Naive thymus-derived CD8-positive, alpha-beta T cell (primary cell): ENCODE results near the gene CMIP. TPM values are rescaled to one million over a fixed set of nuclear protein-coding genes. Genes with fewer than 3 reads are reported as not detected.
"Not testable (repeated sequence)": the region's sequence is repeated elsewhere in the genome, so short reads cannot be mapped to it uniquely, and the experiment has no call there.

Experiments used
- ATAC-seq, 2 donors: fragments of 150-1000 bp; cut with Tn5 transposase in 1 of 2; sonication (Bioruptor Pico), chemical (Tn5 transposase) in 1 of 2; 1 replicate in 1 of 2; 2 replicates in 1 of 2; pipeline ENCODE4 v1.10.0; 2021; ENCODE audit warnings: mild to moderate bottlenecking in 2 of 2, moderate library complexity in 2 of 2
- POLR2A ChIA-PET: fragments of 350-600 bp; sonication (Branson Sonifier 250); formaldehyde crosslinking; loops from one replicate; lab custom pipeline; 2021; ENCODE audit warnings: antibody characterized with exemption; lab: Charles Lee
- DNase-seq, 10 donors: peaks; one replicate each; pipeline versions ENCODE4 v3.0.0 to v3.0.0-alpha.2; 2020 to 2022
- H3K27ac Mint-ChIP-seq, 10 donors: one replicate each; pipeline ENCODE4 v1.8.0; 2020 to 2022; ENCODE audit warnings: mild to moderate bottlenecking in 10 of 10, mixed read lengths in 10 of 10, moderate library complexity in 4 of 10, inconsistent platforms in 1 of 10
- H3K27me3 Mint-ChIP-seq, 5 donors: one replicate each; pipeline ENCODE4 v1.8.0; 2021 to 2022; ENCODE audit warnings: mixed read lengths in 5 of 5
- H3K36me3 Mint-ChIP-seq, 3 donors: one replicate each; pipeline ENCODE4 v1.8.0; 2020 to 2022; ENCODE audit warnings: mixed read lengths in 3 of 3, mild to moderate bottlenecking in 2 of 3, inconsistent platforms in 1 of 3
- H3K4me1 Mint-ChIP-seq, 4 donors: one replicate each; pipeline ENCODE4 v1.8.0; 2021 to 2022; ENCODE audit warnings: mixed read lengths in 4 of 4
- H3K4me3 Mint-ChIP-seq, 10 donors: one replicate each; pipeline ENCODE4 v1.8.0; 2020 to 2022; ENCODE audit warnings: mild to moderate bottlenecking in 10 of 10, mixed read lengths in 10 of 10, moderate library complexity in 6 of 10, inconsistent platforms in 1 of 10
- H3K9me3 Mint-ChIP-seq, 9 donors: one replicate each; pipeline ENCODE4 v1.8.0; 2020 to 2022; ENCODE audit warnings: mixed read lengths in 9 of 9, mild to moderate bottlenecking in 3 of 9, inconsistent platforms in 1 of 9, moderate library complexity in 1 of 9
- polyA plus RNA-seq, 3 donors: library from polyadenylated mRNA; unstranded; fragments of 300-500 nt; fragmentation: Illumina TruSeq; gene quantifications; one replicate each; pipeline ENCODE4 v1.2.3, GENCODE V29; 2021
- total RNA-seq, 8 experiments: library from RNA in 2 of 8; stranded (reverse) in 2 of 8; gene quantifications; one replicate each; pipeline ENCODE4 v1.2.3 and lab custom pipeline; 2021 to 2026

CMIP gene
- total RNA-seq (10 to 100 TPM; 38.8 to 41.5 TPM), polyA plus RNA-seq (1 to 10 TPM in 1 of 3 donors, under 1 TPM in 2; 0.31 to 1.3 (median 0.65) TPM), total RNA-seq (lab: John Stamatoyannopoulos, UW) (7.7 to 29.5 (median 26.3) reads per million in 6 experiments)

GRCh38 chr16:81444448-81445121 is at the start of gene CMIP:
CMIP (plus strand) TSS chr16:81444808.
- Mint-ChIP-seq H3K27me3 (no peaks in the 10 kb centered on the region), H3K27ac (peak within 1 kb of the TSS; percentile 86 to 97 (median 96)), H3K9me3 (no peaks in the 10 kb centered on the region), H3K4me3 (peak within 1 kb of the TSS; percentile 82 to 97 (median 92)), H3K4me1 (peaks cover 28 to 56% (median 51%) of the 10 kb centered on the region in 4 donors), H3K36me3 (no peaks in the 10 kb centered on the region)
- ATAC-seq (peak; percentile 68 to 71), DNase-seq (peak; percentile 58 to 89 (median 78))
- POLR2A ChIA-PET: interaction anchor here (1.0 to 3.8 kb wide), 2 partner anchors 12 to 25 kb away, joined by 7 to 24 read pairs; no protein-coding TSS in a partner anchor

- H3K27me3 Mint-ChIP-seq: no peaks in the 10 kb centered on the region
- DNase-seq (no peak), ATAC-seq (no peak)
- POLR2A ChIA-PET: no interaction called here
- no peak overlapping the region for H3K4me3 Mint-ChIP-seq
- H3K9me3 Mint-ChIP-seq: peaks cover 0 to 2% (median 0%) of the 10 kb centered on the region in 9 donors
- H3K36me3 Mint-ChIP-seq: peaks cover 0 to 12% (median 4%) of the 10 kb centered on the region in 3 donors
- no peak overlapping the region for H3K27ac Mint-ChIP-seq
- no peaks in the 10 kb centered on the region for H3K4me1 Mint-ChIP-seq
These were observed 49.5 kb upstream of the CMIP start for GRCh38 chr16:81394966-81395655.

GRCh38 chr16:81397058-81397878 is 47.3 kb upstream of the CMIP start:
- H3K4me1 Mint-ChIP-seq: no peaks in the 10 kb centered on the region
- no peak for DNase-seq
- peaks cover 0 to 2% (median 0%) of the 10 kb centered on the region in 9 donors for H3K9me3 Mint-ChIP-seq
- no peaks in the 10 kb centered on the region for H3K27me3 Mint-ChIP-seq
- no peak overlapping the region for H3K4me3 Mint-ChIP-seq
- no peak for ATAC-seq
- H3K36me3 Mint-ChIP-seq: peaks cover 0 to 4% (median 0%) of the 10 kb centered on the region in 3 donors
- no peak overlapping the region for H3K27ac Mint-ChIP-seq
- POLR2A ChIA-PET: no interaction called here

GRCh38 chr16:81397879-81398520 is 46.6 kb upstream of the CMIP start:
- no peak overlapping the region for H3K4me3 Mint-ChIP-seq
- peaks cover 0 to 2% (median 0%) of the 10 kb centered on the region in 9 donors for H3K9me3 Mint-ChIP-seq
- ATAC-seq: no peak
- H3K36me3 Mint-ChIP-seq: peaks cover 0 to 1% (median 0%) of the 10 kb centered on the region in 3 donors
- POLR2A ChIA-PET: no interaction called here
- no peaks in the 10 kb centered on the region for H3K27me3 Mint-ChIP-seq
- H3K27ac Mint-ChIP-seq: peak overlapping the region in 1 of 10 donors; percentile 43
- DNase-seq: no peak
- no peaks in the 10 kb centered on the region for H3K4me1 Mint-ChIP-seq

- H3K36me3 Mint-ChIP-seq: no peaks in the 10 kb centered on the region
- DNase-seq: no peak
- H3K4me1 Mint-ChIP-seq: peaks cover 0 to 3% (median 2%) of the 10 kb centered on the region in 4 donors
- no peak overlapping the region for H3K27ac Mint-ChIP-seq
- POLR2A ChIA-PET: interaction anchor here (0.7 kb wide), 1 partner anchor 335 kb away, joined by 3 read pairs; no protein-coding TSS in a partner anchor
- H3K27me3 Mint-ChIP-seq: no peaks in the 10 kb centered on the region
- ATAC-seq: no peak
- H3K9me3 Mint-ChIP-seq: peaks cover 0 to 2% (median 0%) of the 10 kb centered on the region in 9 donors
- no peak overlapping the region for H3K4me3 Mint-ChIP-seq
These were observed 44.7 kb upstream of the CMIP start for GRCh38 chr16:81399909-81400308.

GRCh38 chr16:81401035-81401950 is 43.3 kb upstream of the CMIP start:
- POLR2A ChIA-PET: no interaction called here
- ATAC-seq (no peak), DNase-seq (no peak)
- no peaks in the 10 kb centered on the region for H3K27me3 Mint-ChIP-seq
- no peak overlapping the region for H3K4me3 Mint-ChIP-seq
- peaks cover 0 to 3% (median 2%) of the 10 kb centered on the region in 4 donors for H3K4me1 Mint-ChIP-seq
- H3K9me3 Mint-ChIP-seq: peaks cover 0 to 2% (median 0%) of the 10 kb centered on the region in 9 donors
- H3K36me3 Mint-ChIP-seq: no peaks in the 10 kb centered on the region
- H3K27ac Mint-ChIP-seq: no peak overlapping the region

GRCh38 chr16:81403208-81403600 is 41.4 kb upstream of the CMIP start:
- POLR2A ChIA-PET: interaction anchor here (1.7 kb wide), 1 partner anchor 67 kb away, joined by 6 read pairs; no protein-coding TSS in a partner anchor
- H3K27ac Mint-ChIP-seq: peak overlapping the region in 2 of 10 donors; percentile 43 to 75
- no peak for ATAC-seq

GRCh38 chr16:81403601-81404391 is 40.8 kb upstream of the CMIP start:
- peak overlapping the region in 6 of 10 donors; percentile 10 to 38 (median 22) for H3K4me3 Mint-ChIP-seq

More at GRCh38 chr16:81403208-81403600, 41.4 kb upstream of the CMIP start:
- H3K4me1 Mint-ChIP-seq: peaks cover 0 to 3% (median 2%) of the 10 kb centered on the region in 4 donors
- peaks cover 0 to 2% (median 0%) of the 10 kb centered on the region in 9 donors for H3K9me3 Mint-ChIP-seq
- no peak for DNase-seq
- H3K36me3 Mint-ChIP-seq: no peaks in the 10 kb centered on the region
- H3K4me3 Mint-ChIP-seq: peak overlapping the region in 4 of 10 donors; percentile 18 to 38 (median 26)
- H3K27me3 Mint-ChIP-seq: no peaks in the 10 kb centered on the region

GRCh38 chr16:81405002-81405401 is 39.6 kb upstream of the CMIP start:
- POLR2A ChIA-PET: interaction anchor here (0.6 to 1.3 kb wide), 2 partner anchors 60 to 568 kb away, joined by 3 read pairs; no protein-coding TSS in a partner anchor
- not testable (repeated sequence) for H3K27ac Mint-ChIP-seq, H3K36me3 Mint-ChIP-seq, H3K4me1 Mint-ChIP-seq, DNase-seq, H3K27me3 Mint-ChIP-seq, H3K9me3 Mint-ChIP-seq, ATAC-seq
- H3K4me3 Mint-ChIP-seq: peak overlapping the region in 1 of 10 donors; percentile 15

More at GRCh38 chr16:81403601-81404391, 40.8 kb upstream of the CMIP start:
- ATAC-seq (peak; percentile 84 to 97), DNase-seq (peak; percentile 54 to 85 (median 73))
- Mint-ChIP-seq H3K9me3 (peaks cover 0 to 2% (median 0%) of the 10 kb centered on the region in 9 donors), H3K27ac (peak overlapping the region in 2 of 10 donors; percentile 43 to 75), H3K27me3 (no peaks in the 10 kb centered on the region), H3K36me3 (no peaks in the 10 kb centered on the region), H3K4me1 (peaks cover 0 to 3% (median 2%) of the 10 kb centered on the region in 4 donors)
- POLR2A ChIA-PET: interaction anchor here (0.6 to 1.7 kb wide), 4 partner anchors 41 to 231 kb away, joined by 3 to 6 read pairs (median 4); no protein-coding TSS in a partner anchor

- Mint-ChIP-seq H3K27ac (no peak overlapping the region), H3K9me3 (no peaks in the 10 kb centered on the region), H3K36me3 (no peaks in the 10 kb centered on the region), H3K4me3 (no peak overlapping the region), H3K27me3 (no peaks in the 10 kb centered on the region), H3K4me1 (peaks cover 0 to 3% (median 2%) of the 10 kb centered on the region in 4 donors)
- ATAC-seq (no peak), DNase-seq (no peak)
- POLR2A ChIA-PET: interaction anchor here (1.2 to 1.3 kb wide), 2 partner anchors 59 to 288 kb away, joined by 3 read pairs; no protein-coding TSS in a partner anchor
These were observed 38.9 kb upstream of the CMIP start for GRCh38 chr16:81405702-81406113.
